TTC549 (cell line): ENCODE measurements around the gene TNFRSF4.
"Not testable (repeated sequence)": the region's sequence is repeated elsewhere in the genome, so short reads cannot be mapped to it uniquely, and the experiment has no call there.

ENCODE experiments used
- FAIRE-seq: peaks from 2 replicates; lab custom pipeline; 2012; peaks lifted over from hg19 to GRCh38; lab: Jason Lieb, UNC

Gene TNFRSF4

GRCh38 chr1:1182491-1183220 is 31.3 kb downstream of the TNFRSF4 start:
- FAIRE-seq: no peak

GRCh38 chr1:1181938-1182410 is 32.0 kb downstream of the TNFRSF4 start:
- FAIRE-seq: no peak

GRCh38 chr1:1181129-1181937 is 32.6 kb downstream of the TNFRSF4 start:
- no peak for FAIRE-seq

GRCh38 chr1:1179983-1180861 is 33.7 kb downstream of the TNFRSF4 start:
- no peak for FAIRE-seq

GRCh38 chr1:1179346-1179982 is 34.5 kb downstream of the TNFRSF4 start:
- FAIRE-seq: no peak

GRCh38 chr1:1178794-1179331 is 35.1 kb downstream of the TNFRSF4 start:
- no peak for FAIRE-seq

- no peak for FAIRE-seq
Measured at GRCh38 chr1:1177452-1178206, 36.3 kb downstream of the TNFRSF4 start.

GRCh38 chr1:1176931-1177330 is 37.0 kb downstream of the TNFRSF4 start:
- no peak for FAIRE-seq

GRCh38 chr1:1176063-1176761 is 37.7 kb downstream of the TNFRSF4 start:
- not testable (repeated sequence) for FAIRE-seq

- FAIRE-seq: no peak
Measured at GRCh38 chr1:1175221-1176062, 38.5 kb downstream of the TNFRSF4 start.

- no peak for FAIRE-seq
Measured at GRCh38 chr1:1173793-1174415, 40.0 kb downstream of the TNFRSF4 start, which contains the start of gene TTLL10. Gene TTLL10 (plus strand): TSS chr1:1173880. CDS start chr1:1179216, 5,336 bp downstream.

GRCh38 chr1:1173061-1173792 is 40.7 kb downstream of the TNFRSF4 start:
- no peak for FAIRE-seq

GRCh38 chr1:1171546-1172340 is 42.2 kb downstream of the TNFRSF4 start:
- no peak for FAIRE-seq

GRCh38 chr1:1171161-1171545 is 42.8 kb downstream of the TNFRSF4 start:
- no peak for FAIRE-seq

GRCh38 chr1:1170215-1171091 is 43.5 kb downstream of the TNFRSF4 start:
- FAIRE-seq: no peak
